Peyer's patch (tissue), 4 donors: ENCODE results near the gene TTC39B.

Experiments used
- CTCF ChIP-seq, 6 experiments: fragments of 450-650 bp in 4 of 6; fragments of 200-600 bp in 2 of 6; sonication (generic) in 1 of 6; IDR thresholded peaks; one replicate each; pipeline ENCODE4 v1.5.1; 2017 to 2019; ENCODE audit warnings: antibody characterized with exemption in 6 of 6, mild to moderate bottlenecking in 3 of 6, moderate library complexity in 1 of 6
- POLR2A ChIP-seq, 2 donors: fragments of 450-650 bp; IDR thresholded peaks; one replicate each; pipeline ENCODE4 v1.5.1; 2017; ENCODE audit warnings: antibody characterized with exemption in 2 of 2, mild to moderate bottlenecking in 2 of 2, moderate library complexity in 2 of 2

GRCh38 chr9:15160673-15161072 is 146.3 kb downstream of the TTC39B start:
- TF ChIP-seq CTCF (IDR thresholded peaks at IDR 0.05): no peak
- TF ChIP-seq POLR2A (IDR thresholded peaks at IDR 0.05): no peak
